Glutamatergic neuron (in vitro differentiated cells): ENCODE results near the gene ZSWIM4. TPM values are rescaled to one million over a fixed set of nuclear protein-coding genes. Genes with fewer than 3 reads are reported as not detected.

Source experiments
- DNase-seq: peaks from one replicate; pipeline ENCODE4 v3.0.0; 2022
- H3K27ac Mint-ChIP-seq: one replicate; pipeline ENCODE4 v1.8.0; 2020; ENCODE audit warnings: mild to moderate bottlenecking, mixed read lengths, inconsistent platforms; ENCODE audit not compliant: unreplicated experiment
- H3K27me3 Mint-ChIP-seq: one replicate; pipeline ENCODE4 v1.8.0; 2020; ENCODE audit warnings: mild to moderate bottlenecking, moderate library complexity, mixed read lengths, inconsistent platforms; ENCODE audit not compliant: unreplicated experiment
- H3K36me3 Mint-ChIP-seq: one replicate; pipeline ENCODE4 v1.8.0; 2020; ENCODE audit warnings: mild to moderate bottlenecking, mixed read lengths, inconsistent platforms; ENCODE audit not compliant: unreplicated experiment
- H3K4me1 Mint-ChIP-seq: one replicate; pipeline ENCODE4 v1.8.0; 2020; ENCODE audit warnings: mild to moderate bottlenecking, low read depth, mixed read lengths, inconsistent platforms; ENCODE audit not compliant: unreplicated experiment
- H3K4me3 Mint-ChIP-seq: one replicate; pipeline ENCODE4 v1.8.0; 2020; ENCODE audit warnings: mild to moderate bottlenecking, mixed read lengths, inconsistent platforms; ENCODE audit not compliant: unreplicated experiment
- H3K9me3 Mint-ChIP-seq: one replicate; pipeline ENCODE4 v1.8.0; 2020; ENCODE audit warnings: mild to moderate bottlenecking, moderate library complexity, mixed read lengths, inconsistent platforms; ENCODE audit not compliant: unreplicated experiment
- total RNA-seq: library from RNA; stranded (reverse); fragmentation: NEBNext Ultra II Directional; extraction: Animal tissue kit (Norgen Biotek cat#: 25700); gene quantifications from one replicate; pipeline ENCODE4 v1.2.1, GENCODE V29; 2021; ENCODE audit not compliant: unreplicated experiment
- TF ChIP-seq, protein P1 (sequence below): fragments of 200-600 bp; sonication (generic); IDR thresholded peaks from one replicate; pipeline ENCODE4 v1.5.0; 2021; ENCODE audit not compliant: partially characterized antibody, unreplicated experiment

The ZSWIM4 gene
- total RNA-seq, 1 donor from 2014 or later: 46.0 TPM

DNA sequence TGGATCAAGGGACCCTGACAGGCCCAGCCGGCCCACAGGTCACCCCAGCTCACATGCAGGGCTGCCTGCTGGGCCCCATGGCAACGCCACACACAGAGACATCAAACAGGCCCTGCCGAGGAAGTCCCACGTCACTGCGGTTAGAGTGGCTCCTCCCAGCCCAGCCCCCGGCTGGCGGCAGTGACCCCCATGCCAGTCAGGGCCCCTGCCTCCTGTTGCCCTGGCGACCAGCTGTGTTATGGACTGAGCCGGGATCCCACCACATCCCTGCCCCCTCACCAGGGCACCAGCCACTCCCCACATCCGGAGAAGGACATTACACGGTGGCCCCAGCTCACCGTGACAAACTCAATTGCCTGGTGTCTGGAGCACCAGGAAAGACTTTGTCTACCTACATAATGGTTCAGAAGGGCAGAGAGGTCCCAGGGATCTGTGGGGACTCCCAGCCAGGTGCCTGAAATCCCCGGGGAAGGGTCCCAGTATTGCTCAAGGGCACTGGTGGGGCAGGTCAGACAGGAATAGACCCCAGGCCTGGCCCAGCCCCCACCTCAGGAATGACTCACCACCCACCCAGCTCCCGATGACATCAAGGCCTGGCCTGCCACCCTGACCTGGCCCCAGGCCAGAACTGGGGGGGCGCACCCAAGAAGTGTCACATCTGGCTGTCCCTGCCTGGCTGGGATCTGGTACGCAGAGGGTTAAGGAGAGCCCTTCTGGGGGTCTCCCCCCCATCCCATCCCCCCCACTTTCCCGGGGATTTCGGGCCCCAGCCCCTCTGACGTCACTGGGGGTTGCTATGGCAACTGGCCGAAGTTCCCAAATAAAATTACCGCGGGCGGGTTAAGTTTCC, 51.5 kb downstream of the ZSWIM4 start:
- Mint-ChIP-seq H3K4me3 (peak overlapping the region; percentile 42), H3K4me1 (peaks cover 5% of the 10 kb centered on the region), H3K27ac (peak overlapping the region; percentile 75), H3K9me3 (peaks cover 3% of the 10 kb centered on the region), H3K27me3 (peaks cover 4% of the 10 kb centered on the region), H3K36me3 (no peaks in the 10 kb centered on the region)
- peak; percentile 72 for DNase-seq
- TF ChIP-seq, protein P1, sequence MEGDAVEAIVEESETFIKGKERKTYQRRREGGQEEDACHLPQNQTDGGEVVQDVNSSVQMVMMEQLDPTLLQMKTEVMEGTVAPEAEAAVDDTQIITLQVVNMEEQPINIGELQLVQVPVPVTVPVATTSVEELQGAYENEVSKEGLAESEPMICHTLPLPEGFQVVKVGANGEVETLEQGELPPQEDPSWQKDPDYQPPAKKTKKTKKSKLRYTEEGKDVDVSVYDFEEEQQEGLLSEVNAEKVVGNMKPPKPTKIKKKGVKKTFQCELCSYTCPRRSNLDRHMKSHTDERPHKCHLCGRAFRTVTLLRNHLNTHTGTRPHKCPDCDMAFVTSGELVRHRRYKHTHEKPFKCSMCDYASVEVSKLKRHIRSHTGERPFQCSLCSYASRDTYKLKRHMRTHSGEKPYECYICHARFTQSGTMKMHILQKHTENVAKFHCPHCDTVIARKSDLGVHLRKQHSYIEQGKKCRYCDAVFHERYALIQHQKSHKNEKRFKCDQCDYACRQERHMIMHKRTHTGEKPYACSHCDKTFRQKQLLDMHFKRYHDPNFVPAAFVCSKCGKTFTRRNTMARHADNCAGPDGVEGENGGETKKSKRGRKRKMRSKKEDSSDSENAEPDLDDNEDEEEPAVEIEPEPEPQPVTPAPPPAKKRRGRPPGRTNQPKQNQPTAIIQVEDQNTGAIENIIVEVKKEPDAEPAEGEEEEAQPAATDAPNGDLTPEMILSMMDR: no peak

DNA sequence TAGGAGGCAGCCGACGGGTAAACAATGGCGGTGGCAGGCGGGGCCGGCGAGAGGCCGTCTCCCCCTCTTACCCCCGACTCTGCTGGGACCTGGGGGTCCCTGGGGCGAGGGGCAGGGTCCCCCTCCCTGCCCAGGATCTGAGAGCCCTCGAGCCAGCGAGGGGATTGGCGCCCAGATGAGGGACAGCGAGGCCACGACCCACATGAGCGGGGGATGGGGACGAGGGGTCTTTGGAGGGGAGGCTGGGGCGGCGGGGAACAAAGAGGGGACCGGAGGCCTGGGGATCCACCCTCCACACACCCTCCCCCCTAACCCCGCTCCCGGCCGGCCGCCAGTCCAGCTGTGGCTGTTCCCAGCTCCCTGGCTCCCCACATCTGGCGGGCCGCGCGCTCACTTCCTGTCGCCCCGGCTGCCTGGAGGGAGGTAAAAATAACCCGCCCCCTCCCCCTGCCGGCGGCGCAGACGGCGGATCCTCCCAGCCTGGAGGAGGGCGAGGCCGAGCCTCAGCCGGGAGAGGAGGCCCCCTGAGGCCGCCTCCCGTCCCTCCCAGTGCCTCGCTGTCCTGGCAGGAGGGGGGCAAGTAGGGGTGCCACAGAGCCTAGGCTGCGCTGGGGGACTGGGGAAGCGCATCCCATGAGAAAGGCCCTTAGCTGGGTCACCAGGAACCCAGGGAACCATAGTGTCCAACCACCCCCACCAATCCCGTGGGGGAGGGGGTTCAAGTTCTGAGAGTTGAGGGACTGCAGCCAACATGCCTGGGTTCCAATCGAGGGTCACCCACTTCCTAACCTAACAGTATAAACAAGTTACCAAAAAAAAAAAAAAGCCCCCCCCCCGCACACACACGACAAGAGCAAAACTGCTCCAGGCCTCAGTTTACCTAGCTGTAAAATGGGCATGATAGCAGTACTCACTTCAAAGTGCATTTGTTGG, 52.4 kb downstream of the ZSWIM4 start:
- Mint-ChIP-seq H3K27ac (no peak overlapping the region), H3K27me3 (peaks cover 4% of the 10 kb centered on the region), H3K9me3 (peaks cover 2% of the 10 kb centered on the region), H3K36me3 (no peaks in the 10 kb centered on the region), H3K4me1 (peaks cover 4% of the 10 kb centered on the region), H3K4me3 (peak overlapping the region; percentile 52)
- peak; percentile 86 for DNase-seq
- TF ChIP-seq, protein P1: peak; percentile 29

DNA sequence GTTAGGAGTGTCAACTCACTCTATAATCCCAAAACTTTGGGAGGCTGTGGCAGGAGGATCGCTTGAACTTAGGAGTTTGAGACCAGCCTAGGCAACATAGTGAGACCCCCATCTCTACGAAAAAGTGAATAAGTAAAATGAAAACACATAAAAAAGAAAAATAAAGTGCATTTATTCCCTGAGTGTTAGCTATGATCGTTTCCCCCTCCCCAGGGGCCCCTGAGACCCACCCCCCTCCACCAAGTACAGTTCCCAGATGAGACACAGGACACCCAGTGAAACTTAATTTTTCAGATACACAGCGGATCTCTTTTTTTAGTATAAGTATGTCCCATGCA, 53.1 kb downstream of the ZSWIM4 start:
- H3K27me3 Mint-ChIP-seq: peaks cover 4% of the 10 kb centered on the region
- H3K36me3 Mint-ChIP-seq: no peaks in the 10 kb centered on the region
- TF ChIP-seq, protein P1: no peak
- peak overlapping the region; percentile 52 for H3K4me3 Mint-ChIP-seq
- H3K4me1 Mint-ChIP-seq: peaks cover 4% of the 10 kb centered on the region
- no peak overlapping the region for H3K27ac Mint-ChIP-seq
- peaks cover 2% of the 10 kb centered on the region for H3K9me3 Mint-ChIP-seq
- no peak for DNase-seq

DNA sequence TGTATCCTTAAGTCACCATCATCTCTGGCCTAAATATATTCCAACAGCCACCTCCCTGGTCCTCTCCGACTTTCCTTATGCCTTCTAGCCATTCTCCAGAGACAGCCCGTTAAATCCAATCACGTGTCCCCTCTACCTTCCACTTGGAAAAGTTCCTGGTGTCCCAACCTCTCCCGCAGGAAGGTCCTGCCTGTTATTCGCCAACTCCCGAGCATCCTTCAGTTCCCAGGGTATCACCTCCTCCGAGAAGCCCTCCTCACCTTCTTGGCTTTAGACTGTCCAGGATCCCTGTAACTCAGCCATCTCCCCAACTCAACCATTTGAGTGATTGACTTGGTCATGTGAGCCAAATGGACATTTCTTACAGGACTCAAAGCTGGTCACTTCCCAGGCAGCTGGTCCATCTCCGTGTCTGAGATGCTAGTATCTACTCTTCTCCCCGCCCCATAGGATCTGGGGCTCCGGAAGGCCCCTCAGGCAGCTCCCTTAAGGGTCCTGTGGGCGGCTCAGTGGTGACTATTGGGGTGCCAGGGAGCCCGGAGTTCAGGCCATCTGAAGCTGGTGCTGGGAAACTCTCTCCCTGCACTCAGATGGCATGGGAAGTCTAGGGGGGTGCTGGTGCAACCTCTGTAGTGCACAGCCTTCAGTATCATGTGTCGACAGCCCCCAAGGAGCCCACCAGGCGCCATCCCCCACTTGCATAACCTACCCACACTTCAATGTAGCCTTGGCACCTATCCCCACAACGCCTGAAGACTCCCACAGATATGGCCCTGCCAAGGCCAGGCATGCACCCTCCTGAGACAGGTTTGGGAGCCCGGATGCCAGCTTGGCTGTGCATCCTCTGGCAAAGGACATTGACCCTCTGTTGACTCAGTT, 53.8 kb downstream of the ZSWIM4 start:
- DNase-seq: no peak
- Mint-ChIP-seq H3K27me3 (peaks cover 4% of the 10 kb centered on the region), H3K9me3 (peaks cover 2% of the 10 kb centered on the region), H3K27ac (no peak overlapping the region), H3K36me3 (no peaks in the 10 kb centered on the region), H3K4me3 (peak overlapping the region; percentile 63), H3K4me1 (peaks cover 4% of the 10 kb centered on the region)
- TF ChIP-seq, protein P1: no peak
